HAP-1 (cell line): ENCODE results near the gene ATG4C.

Experiments
- DNase-seq, 2 experiments: peaks; one replicate each; pipeline ENCODE4 v3.0.0-alpha.2; 2016 to 2020; ENCODE audit warnings: low spot score in 2 of 2
- H3K27me3 ChIP-seq: fragments of 250-450 bp; sonication (Bioruptor Pico); 2 replicates; pipeline ENCODE4 v1.5.1; 2020; ENCODE audit warnings: low read depth, mild to moderate bottlenecking, moderate library complexity
- H3K36me3 ChIP-seq: fragments of 250-450 bp; sonication (Bioruptor Pico); replicated peaks from 2 replicates; pipeline ENCODE4 v1.5.1; 2020; ENCODE audit warnings: mild to moderate bottlenecking
- H3K4me1 ChIP-seq: fragments of 250-450 bp; sonication (Bioruptor Pico); 2 replicates; pipeline ENCODE4 v1.5.1; 2020; ENCODE audit warnings: mild to moderate bottlenecking
- H3K4me3 ChIP-seq: fragments of 250-450 bp; sonication (Bioruptor Pico); 2 replicates; pipeline ENCODE4 v1.5.1; 2020; ENCODE audit warnings: mild to moderate bottlenecking, moderate library complexity
- H3K9me3 ChIP-seq: fragments of 250-450 bp; sonication (Bioruptor Pico); 2 replicates; pipeline ENCODE4 v1.5.1; 2020; ENCODE audit warnings: mild to moderate bottlenecking, moderate library complexity
- in situ Hi-C: fragments of 300-500 bp; cut with MboI; formaldehyde crosslinking; loops from 3 replicates; pipeline ENCODE4 v1.14.3; 2020; ENCODE audit warnings: low sequenced_read_pairs, inconsistent platforms, mixed read lengths

Gene ATG4C

GRCh38 chr1:62836856-62837540 is 53.1 kb downstream of the ATG4C start:
- Histone ChIP-seq H3K4me3 (no peak overlapping the region), H3K27me3 (no peaks in the 10 kb centered on the region), H3K9me3 (no peaks in the 10 kb centered on the region), H3K4me1 (peaks cover 2% of the 10 kb centered on the region; the same call in 1 of the 2 replicates), H3K36me3 (no peaks in the 10 kb centered on the region; the same call in 1 of the 2 replicates)
- no peak for DNase-seq
- in situ Hi-C loops = loop anchor here (25.0 kb wide), 1 partner anchor 300 kb away; no protein-coding TSS in a partner anchor

GRCh38 chr1:62840555-62840954 is 56.6 kb downstream of the ATG4C start:
- Histone ChIP-seq H3K36me3 (no peaks in the 10 kb centered on the region; the same call in 1 of the 2 replicates), H3K4me1 (peaks cover 2% of the 10 kb centered on the region; the same call in 1 of the 2 replicates), H3K9me3 (no peaks in the 10 kb centered on the region), H3K27me3 (no peaks in the 10 kb centered on the region), H3K4me3 (no peak overlapping the region)
- in situ Hi-C loops = loop anchor here (25.0 kb wide), 1 partner anchor 297 kb away; no protein-coding TSS in a partner anchor
- DNase-seq = peak; percentile 11 to 13

- Histone ChIP-seq H3K4me1 (peaks cover 2% of the 10 kb centered on the region; the same call in 1 of the 2 replicates), H3K36me3 (no peaks in the 10 kb centered on the region; the same call in 1 of the 2 replicates), H3K27me3 (no peaks in the 10 kb centered on the region), H3K9me3 (no peaks in the 10 kb centered on the region), H3K4me3 (no peak overlapping the region)
- in situ Hi-C loops = loop anchor here (25.0 kb wide), 1 partner anchor 296 kb away; no protein-coding TSS in a partner anchor
- DNase-seq = peak; percentile 54 to 76
These were observed 57.7 kb downstream of the ATG4C start for GRCh38 chr1:62841587-62842169.

GRCh38 chr1:62844030-62844429 is 60.1 kb downstream of the ATG4C start:
- in situ Hi-C loops = loop anchor here (25.0 kb wide), 1 partner anchor 293 kb away; no protein-coding TSS in a partner anchor
- H3K4me1 ChIP-seq = peaks cover 2% of the 10 kb centered on the region; the same call in 1 of the 2 replicates
- no peak for DNase-seq
- no peaks in the 10 kb centered on the region for H3K27me3 ChIP-seq
- H3K4me3 ChIP-seq = no peak overlapping the region
- no peaks in the 10 kb centered on the region for H3K36me3 ChIP-seq
- no peaks in the 10 kb centered on the region for H3K9me3 ChIP-seq

- Histone ChIP-seq H3K27me3 (no peaks in the 10 kb centered on the region), H3K9me3 (no peaks in the 10 kb centered on the region), H3K36me3 (no peaks in the 10 kb centered on the region), H3K4me1 (no peaks in the 10 kb centered on the region; the same call in 1 of the 2 replicates), H3K4me3 (no peak overlapping the region)
- DNase-seq = peak in 1 of 2 experiments; percentile 9
- in situ Hi-C loops = loop anchor here (25.0 kb wide), 1 partner anchor 288 kb away; no protein-coding TSS in a partner anchor
These were observed 65.1 kb downstream of the ATG4C start for GRCh38 chr1:62849031-62849430.

- no peaks in the 10 kb centered on the region for H3K9me3 ChIP-seq
- in situ Hi-C loops = no loop called here
- no peaks in the 10 kb centered on the region; the same call in 1 of the 2 replicates for H3K4me1 ChIP-seq
- no peak overlapping the region for H3K4me3 ChIP-seq
- no peak for DNase-seq
- H3K36me3 ChIP-seq = no peaks in the 10 kb centered on the region
- H3K27me3 ChIP-seq = no peaks in the 10 kb centered on the region
These were observed 68.3 kb downstream of the ATG4C start for GRCh38 chr1:62852253-62852652.

- H3K36me3 ChIP-seq = no peaks in the 10 kb centered on the region
- in situ Hi-C loops = no loop called here
- no peaks in the 10 kb centered on the region for H3K27me3 ChIP-seq
- no peaks in the 10 kb centered on the region for H3K4me1 ChIP-seq
- no peak overlapping the region for H3K4me3 ChIP-seq
- DNase-seq = no peak
- no peaks in the 10 kb centered on the region for H3K9me3 ChIP-seq
These were observed 73.0 kb downstream of the ATG4C start for GRCh38 chr1:62856960-62857359.

- in situ Hi-C loops = no loop called here
- H3K9me3 ChIP-seq = no peaks in the 10 kb centered on the region
These were observed 85.4 kb downstream of the ATG4C start for GRCh38 chr1:62869217-62869754.

GRCh38 chr1:62870148-62870547 is 86.2 kb downstream of the ATG4C start:
- in situ Hi-C loops = no loop called here
- no peaks in the 10 kb centered on the region for H3K36me3 ChIP-seq
- no peak for DNase-seq

More at GRCh38 chr1:62869217-62869754, 85.4 kb downstream of the ATG4C start:
- peaks cover 35% of the 10 kb centered on the region for H3K4me1 ChIP-seq
- H3K27me3 ChIP-seq = no peaks in the 10 kb centered on the region
- no peak for DNase-seq
- no peaks in the 10 kb centered on the region for H3K36me3 ChIP-seq
- no peak overlapping the region for H3K4me3 ChIP-seq

GRCh38 chr1:62875676-62876075 is 91.7 kb downstream of the ATG4C start:
- no peaks in the 10 kb centered on the region for H3K9me3 ChIP-seq
- H3K4me1 ChIP-seq = peaks cover 28% of the 10 kb centered on the region
- DNase-seq = no peak
- H3K27me3 ChIP-seq = no peaks in the 10 kb centered on the region
- in situ Hi-C loops = no loop called here
- no peaks in the 10 kb centered on the region for H3K36me3 ChIP-seq
- H3K4me3 ChIP-seq = no peak overlapping the region

More at GRCh38 chr1:62870148-62870547, 86.2 kb downstream of the ATG4C start:
- Histone ChIP-seq H3K4me1 (peaks cover 34% of the 10 kb centered on the region), H3K4me3 (no peak overlapping the region), H3K27me3 (no peaks in the 10 kb centered on the region), H3K9me3 (no peaks in the 10 kb centered on the region)

GRCh38 chr1:62876535-62876934 is 92.6 kb downstream of the ATG4C start:
- no peaks in the 10 kb centered on the region for H3K27me3 ChIP-seq
- H3K4me1 ChIP-seq = peaks cover 37% of the 10 kb centered on the region
- no peak for DNase-seq
- H3K36me3 ChIP-seq = no peaks in the 10 kb centered on the region
- in situ Hi-C loops = no loop called here
- no peaks in the 10 kb centered on the region for H3K9me3 ChIP-seq
- no peak overlapping the region for H3K4me3 ChIP-seq

- no peaks in the 10 kb centered on the region for H3K27me3 ChIP-seq
- H3K4me3 ChIP-seq = no peak overlapping the region
- in situ Hi-C loops = no loop called here
- H3K36me3 ChIP-seq = no peaks in the 10 kb centered on the region
- no peaks in the 10 kb centered on the region for H3K9me3 ChIP-seq
- H3K4me1 ChIP-seq = peaks cover 43% of the 10 kb centered on the region
- no peak for DNase-seq
These were observed 93.6 kb downstream of the ATG4C start for GRCh38 chr1:62877579-62877978.

GRCh38 chr1:62879962-62880361 is 96.0 kb downstream of the ATG4C start:
- H3K4me3 ChIP-seq = no peak overlapping the region
- in situ Hi-C loops = no loop called here
- H3K36me3 ChIP-seq = no peaks in the 10 kb centered on the region
- no peaks in the 10 kb centered on the region for H3K9me3 ChIP-seq
- DNase-seq = no peak
- H3K4me1 ChIP-seq = peaks cover 59% of the 10 kb centered on the region
- no peaks in the 10 kb centered on the region for H3K27me3 ChIP-seq
